ENCODE measurements around the gene TGFB2. TPM values are rescaled to one million over a fixed set of nuclear protein-coding genes. Genes with fewer than 3 reads are reported as not detected.

The TGFB2 gene
- total RNA-seq, 3 donors from 2014 or later (not counting 1 experiment from before 2014, with no cell fraction given): 0.07 TPM; not detected in 2

DNA sequence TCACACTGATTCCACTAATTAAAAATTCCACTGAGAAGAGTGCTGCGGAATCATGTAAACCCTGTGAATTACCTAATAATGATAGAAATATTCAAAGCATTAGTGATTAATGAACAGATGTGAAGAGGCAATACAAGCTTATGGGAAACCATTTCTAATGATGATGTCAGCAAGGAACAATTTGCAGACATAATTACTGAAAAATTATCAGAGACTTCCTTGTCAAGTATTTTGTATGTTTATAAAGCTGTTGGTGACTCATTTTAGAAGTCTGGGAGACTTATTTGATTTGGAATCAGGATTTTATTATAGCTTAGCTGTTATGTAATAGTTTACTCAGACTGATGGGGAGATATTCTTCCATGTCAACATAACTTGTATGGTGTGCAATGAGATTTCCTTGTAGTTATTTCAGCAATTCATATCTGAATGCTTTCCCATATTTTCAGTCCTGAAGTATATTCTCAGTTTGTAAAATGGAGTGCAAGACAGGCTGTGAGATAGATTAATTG lies 135.5 kb downstream of the TGFB2 start:
- H3K4me1 ChIP-seq (ENCODE audit: control insufficient read depth, insufficient read depth, low read length): no peaks in the 10 kb centered on the region
- H3K27ac ChIP-seq (ENCODE audit: low read length): no peak overlapping the region
- H3K36me3 Mint-ChIP-seq: no peaks in the 10 kb centered on the region
- DNase-seq (no peak), ATAC-seq (no peak)
- TF ChIP-seq, protein P1, sequence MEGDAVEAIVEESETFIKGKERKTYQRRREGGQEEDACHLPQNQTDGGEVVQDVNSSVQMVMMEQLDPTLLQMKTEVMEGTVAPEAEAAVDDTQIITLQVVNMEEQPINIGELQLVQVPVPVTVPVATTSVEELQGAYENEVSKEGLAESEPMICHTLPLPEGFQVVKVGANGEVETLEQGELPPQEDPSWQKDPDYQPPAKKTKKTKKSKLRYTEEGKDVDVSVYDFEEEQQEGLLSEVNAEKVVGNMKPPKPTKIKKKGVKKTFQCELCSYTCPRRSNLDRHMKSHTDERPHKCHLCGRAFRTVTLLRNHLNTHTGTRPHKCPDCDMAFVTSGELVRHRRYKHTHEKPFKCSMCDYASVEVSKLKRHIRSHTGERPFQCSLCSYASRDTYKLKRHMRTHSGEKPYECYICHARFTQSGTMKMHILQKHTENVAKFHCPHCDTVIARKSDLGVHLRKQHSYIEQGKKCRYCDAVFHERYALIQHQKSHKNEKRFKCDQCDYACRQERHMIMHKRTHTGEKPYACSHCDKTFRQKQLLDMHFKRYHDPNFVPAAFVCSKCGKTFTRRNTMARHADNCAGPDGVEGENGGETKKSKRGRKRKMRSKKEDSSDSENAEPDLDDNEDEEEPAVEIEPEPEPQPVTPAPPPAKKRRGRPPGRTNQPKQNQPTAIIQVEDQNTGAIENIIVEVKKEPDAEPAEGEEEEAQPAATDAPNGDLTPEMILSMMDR (IDR thresholded peaks at IDR 0.05): no peak
- H3K27me3 ChIP-seq (ENCODE audit: control insufficient read depth, insufficient read depth, low read length): no peaks in the 10 kb centered on the region
- peaks cover 0 to 2% of the 10 kb centered on the region in 2 donors for H3K9me3 Mint-ChIP-seq
- no peaks in the 10 kb centered on the region for H3K4me1 Mint-ChIP-seq
- no peaks in the 10 kb centered on the region for H3K27me3 Mint-ChIP-seq (ENCODE audit: low read depth in 2 of 2)
- no peaks in the 10 kb centered on the region for H3K36me3 ChIP-seq (ENCODE audit: control insufficient read depth, insufficient read depth, low read length)
- H3K9me3 ChIP-seq (ENCODE audit: control insufficient read depth, insufficient read depth, low read length): no peaks in the 10 kb centered on the region
- H3K4me3 Mint-ChIP-seq: no peak overlapping the region
- WGBS (ENCODE audit: insufficient coverage): no CpG with 5 or more reads among the region's 1 CpG
- H3K4me3 ChIP-seq (ENCODE audit: low read length): no peak overlapping the region
- H3K27ac Mint-ChIP-seq: no peak overlapping the region
- intact Hi-C loops (cut with micrococcal nuclease): no loop called here

DNA sequence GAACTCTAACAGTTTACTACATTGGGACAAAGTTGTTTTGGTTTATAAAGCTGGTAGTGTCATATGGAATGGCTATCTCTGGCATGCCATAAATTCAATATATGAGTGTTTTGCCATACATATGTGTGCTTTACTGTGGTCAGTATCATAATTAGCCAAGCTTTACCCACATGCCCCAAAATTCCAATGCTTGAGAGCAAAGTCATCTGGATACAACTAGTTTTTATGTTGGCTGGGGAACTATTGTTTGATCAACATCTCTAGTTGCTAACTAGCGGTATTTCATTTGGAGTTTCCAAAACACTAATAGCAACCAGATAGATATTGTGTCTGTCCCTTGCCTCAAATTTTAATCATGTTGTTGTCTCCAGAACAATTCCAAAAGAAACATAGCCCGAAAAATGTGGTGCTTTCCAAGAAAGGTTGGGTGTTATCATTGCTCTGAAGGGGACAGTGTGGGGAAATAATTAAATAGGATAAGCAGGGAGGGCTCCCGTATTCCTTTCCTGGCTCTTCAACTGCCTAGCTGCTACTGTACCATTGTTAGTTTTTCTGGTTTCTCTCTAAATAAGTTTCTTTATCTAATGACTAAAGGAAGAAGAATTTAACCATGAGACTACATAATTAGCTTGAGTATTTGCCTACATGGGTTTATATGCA lies 136.1 kb downstream of the TGFB2 start:
- H3K27ac ChIP-seq (ENCODE audit: low read length): no peak overlapping the region
- no peak overlapping the region for H3K4me3 ChIP-seq (ENCODE audit: low read length)
- H3K4me1 ChIP-seq (ENCODE audit: control insufficient read depth, insufficient read depth, low read length): no peaks in the 10 kb centered on the region
- intact Hi-C loops (cut with micrococcal nuclease): no loop called here
- H3K36me3 Mint-ChIP-seq: no peaks in the 10 kb centered on the region
- H3K36me3 ChIP-seq (ENCODE audit: control insufficient read depth, insufficient read depth, low read length): no peaks in the 10 kb centered on the region
- no peak for ATAC-seq
- no peak for DNase-seq
- no peak overlapping the region for H3K27ac Mint-ChIP-seq
- TF ChIP-seq, protein P1 (IDR thresholded peaks at IDR 0.05): no peak
- H3K27me3 Mint-ChIP-seq (ENCODE audit: low read depth in 2 of 2): no peaks in the 10 kb centered on the region
- no peak overlapping the region for H3K4me3 Mint-ChIP-seq
- H3K4me1 Mint-ChIP-seq: no peaks in the 10 kb centered on the region
- no peaks in the 10 kb centered on the region for H3K9me3 ChIP-seq (ENCODE audit: control insufficient read depth, insufficient read depth, low read length)
- H3K27me3 ChIP-seq (ENCODE audit: control insufficient read depth, insufficient read depth, low read length): no peaks in the 10 kb centered on the region
- whole genome bisulfite sequencing (ENCODE audit: insufficient coverage): 72% methylated on average over 3 of the region's 3 CpGs
- peaks cover 2 to 5% of the 10 kb centered on the region in 2 donors for H3K9me3 Mint-ChIP-seq

DNA sequence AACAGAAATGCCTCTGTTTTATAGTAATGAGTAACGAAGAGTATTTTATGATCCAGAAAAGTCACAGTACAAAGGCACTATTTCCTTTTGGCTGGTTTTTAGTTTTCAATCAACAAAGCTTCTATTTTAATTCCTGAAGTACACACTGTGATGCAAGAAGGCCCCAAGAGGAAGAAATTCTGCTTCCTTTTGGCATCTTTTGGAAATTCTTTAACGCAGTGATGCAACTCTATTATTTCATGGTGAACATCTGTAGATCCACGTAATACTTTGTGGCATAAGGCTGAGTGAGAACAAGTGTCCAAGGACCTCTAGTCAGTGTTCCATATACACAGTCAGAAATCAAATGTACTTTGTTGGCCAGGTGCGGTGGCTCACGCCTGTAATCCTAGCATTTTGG lies 137.5 kb downstream of the TGFB2 start:
- H3K27me3 Mint-ChIP-seq (ENCODE audit: low read depth in 2 of 2): no peaks in the 10 kb centered on the region
- H3K4me1 Mint-ChIP-seq: no peaks in the 10 kb centered on the region
- Histone ChIP-seq H3K27ac (ENCODE audit: low read length) (no peak overlapping the region), H3K9me3 (ENCODE audit: control insufficient read depth, insufficient read depth, low read length) (no peaks in the 10 kb centered on the region), H3K36me3 (ENCODE audit: control insufficient read depth, insufficient read depth, low read length) (no peaks in the 10 kb centered on the region), H3K4me1 (ENCODE audit: control insufficient read depth, insufficient read depth, low read length) (no peaks in the 10 kb centered on the region), H3K27me3 (ENCODE audit: control insufficient read depth, insufficient read depth, low read length) (no peaks in the 10 kb centered on the region), H3K4me3 (ENCODE audit: low read length) (no peak overlapping the region)
- ATAC-seq (no peak), DNase-seq (no peak)
- WGBS (ENCODE audit: insufficient coverage): 91% methylated on average over 4 of the region's 5 CpGs
- no peak overlapping the region for H3K27ac Mint-ChIP-seq
- H3K9me3 Mint-ChIP-seq: peaks cover 6 to 8% of the 10 kb centered on the region in 2 donors
- TF ChIP-seq, protein P1 (IDR thresholded peaks at IDR 0.05): no peak
- intact Hi-C loops (cut with micrococcal nuclease): no loop called here
- H3K4me3 Mint-ChIP-seq: no peak overlapping the region
- no peaks in the 10 kb centered on the region for H3K36me3 Mint-ChIP-seq
